Right atrium auricular region (tissue), 2 donors: ENCODE data around the gene SREK1IP1. TPM values are rescaled to one million over a fixed set of nuclear protein-coding genes. Genes with fewer than 3 reads are reported as not detected.

Experiments
- DNase-seq: peaks from one replicate; pipeline ENCODE4 v3.0.0-alpha.2; 2019; ENCODE audit warnings: low spot score
- H3K27ac ChIP-seq, 2 donors: fragments of 200-600 bp; sonication (generic); 1 replicate in 1 of 2; 2 replicates in 1 of 2; pipeline ENCODE4 v1.5.1; 2016 to 2019
- H3K27me3 ChIP-seq, 2 donors: fragments of 200-600 bp; sonication (generic); one replicate each; pipeline versions ENCODE4 v1.5.1 to v1.6.0; 2017 to 2019
- H3K36me3 ChIP-seq: fragments of 200-600 bp; sonication (generic); one replicate; pipeline ENCODE4 v1.5.1; 2016
- H3K4me1 ChIP-seq, 2 donors: fragments of 200-600 bp; sonication (generic); one replicate each; pipeline versions ENCODE4 v1.5.1 to v1.6.0; 2017 to 2019
- H3K4me3 ChIP-seq, 2 donors: fragments of 200-600 bp; sonication (generic); 1 replicate in 1 of 2; 2 replicates in 1 of 2; pipeline ENCODE4 v1.5.1; 2017 to 2019; ENCODE audit warnings: mild to moderate bottlenecking in 1 of 2, moderate library complexity in 1 of 2
- H3K9me3 ChIP-seq, 2 donors: fragments of 200-600 bp; sonication (generic); one replicate each; pipeline ENCODE4 v1.5.1; 2019
- total RNA-seq, 2 donors: library from RNA; depleted of rRNA; stranded (reverse); fragments of >200 nt; gene quantifications; one replicate each; pipeline ENCODE4 v1.1.0, GENCODE V29; 2016
- TF ChIP-seq, protein P1 (sequence below), 2 donors: fragments of 200-600 bp; sonication (generic); IDR thresholded peaks; one replicate each; pipeline ENCODE4 v1.5.1; 2019; ENCODE audit warnings: antibody characterized with exemption in 2 of 2

Gene SREK1IP1
- total RNA-seq, 2 donors from 2014 or later = 4.4 to 4.6 TPM

DNA sequence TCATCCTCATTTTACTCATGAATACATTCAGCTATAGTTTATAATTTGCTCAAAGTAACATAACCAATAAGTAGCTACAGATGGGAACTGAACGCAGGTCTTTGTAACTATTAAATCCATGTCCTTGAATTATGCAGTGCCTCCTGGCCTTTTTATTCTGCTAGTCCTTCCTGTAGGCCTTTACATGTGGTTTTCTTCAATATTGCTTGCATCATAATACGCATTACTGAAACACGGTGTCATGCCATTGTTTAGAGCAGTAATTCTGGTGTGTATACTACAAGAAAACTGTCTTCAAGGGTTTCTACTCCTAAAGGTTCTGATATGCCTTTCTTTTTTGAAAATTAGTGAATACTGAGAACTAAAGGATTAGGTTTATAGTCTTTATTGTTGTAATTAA, 21.0 kb upstream of the SREK1IP1 start:
- Histone ChIP-seq H3K27me3 (no peaks in the 10 kb centered on the region), H3K4me1 (no peaks in the 10 kb centered on the region), H3K36me3 (no peaks in the 10 kb centered on the region), H3K4me3 (no peak overlapping the region), H3K27ac (no peak overlapping the region), H3K9me3 (no peaks in the 10 kb centered on the region)
- DNase-seq = no peak
- TF ChIP-seq, protein P1, sequence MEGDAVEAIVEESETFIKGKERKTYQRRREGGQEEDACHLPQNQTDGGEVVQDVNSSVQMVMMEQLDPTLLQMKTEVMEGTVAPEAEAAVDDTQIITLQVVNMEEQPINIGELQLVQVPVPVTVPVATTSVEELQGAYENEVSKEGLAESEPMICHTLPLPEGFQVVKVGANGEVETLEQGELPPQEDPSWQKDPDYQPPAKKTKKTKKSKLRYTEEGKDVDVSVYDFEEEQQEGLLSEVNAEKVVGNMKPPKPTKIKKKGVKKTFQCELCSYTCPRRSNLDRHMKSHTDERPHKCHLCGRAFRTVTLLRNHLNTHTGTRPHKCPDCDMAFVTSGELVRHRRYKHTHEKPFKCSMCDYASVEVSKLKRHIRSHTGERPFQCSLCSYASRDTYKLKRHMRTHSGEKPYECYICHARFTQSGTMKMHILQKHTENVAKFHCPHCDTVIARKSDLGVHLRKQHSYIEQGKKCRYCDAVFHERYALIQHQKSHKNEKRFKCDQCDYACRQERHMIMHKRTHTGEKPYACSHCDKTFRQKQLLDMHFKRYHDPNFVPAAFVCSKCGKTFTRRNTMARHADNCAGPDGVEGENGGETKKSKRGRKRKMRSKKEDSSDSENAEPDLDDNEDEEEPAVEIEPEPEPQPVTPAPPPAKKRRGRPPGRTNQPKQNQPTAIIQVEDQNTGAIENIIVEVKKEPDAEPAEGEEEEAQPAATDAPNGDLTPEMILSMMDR (IDR thresholded peaks at IDR 0.05) = no peak

DNA sequence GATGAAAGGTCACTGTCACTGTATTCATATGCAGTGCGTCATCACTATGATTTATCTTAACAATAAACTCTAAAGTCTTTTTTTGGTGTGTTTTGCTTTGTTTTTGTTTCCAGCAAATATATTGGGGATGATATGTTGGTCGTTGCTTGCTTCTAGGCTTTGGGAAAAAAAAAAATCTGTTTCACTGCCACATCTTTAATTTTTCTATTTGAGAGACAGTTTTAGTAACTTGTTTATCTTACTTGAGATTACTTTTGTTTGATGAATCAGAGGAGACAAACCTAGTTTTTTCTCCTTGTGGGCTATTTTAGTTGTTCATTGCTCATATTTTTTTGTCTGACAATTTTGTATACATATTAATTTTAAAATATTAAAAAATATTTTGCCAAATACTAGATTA, 19.7 kb upstream of the SREK1IP1 start:
- H3K9me3 ChIP-seq = no peaks in the 10 kb centered on the region
- H3K4me3 ChIP-seq = no peak overlapping the region
- DNase-seq = no peak

DNA sequence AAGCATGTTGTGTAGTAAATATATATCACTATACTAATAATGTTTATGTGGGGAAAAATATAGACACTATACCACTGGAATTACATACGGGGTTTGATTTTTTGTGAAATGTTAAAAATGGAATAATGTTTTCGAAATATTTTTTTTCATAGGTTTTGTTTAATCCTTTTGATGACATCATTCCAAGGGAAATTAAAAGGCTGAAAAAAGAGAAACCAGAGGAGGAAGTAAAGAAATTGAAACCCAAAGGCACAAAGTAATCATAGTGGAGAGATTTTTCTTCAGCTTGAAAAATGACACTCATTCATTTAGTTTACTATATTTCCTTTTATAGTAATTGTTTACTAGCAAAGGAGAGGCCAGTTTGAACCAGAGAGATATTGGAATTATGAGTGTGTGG, 17.9 kb upstream of the SREK1IP1 start:
- no peaks in the 10 kb centered on the region for H3K9me3 ChIP-seq
- H3K36me3 ChIP-seq = no peaks in the 10 kb centered on the region
- no peak overlapping the region for H3K27ac ChIP-seq
- TF ChIP-seq, protein P1 (IDR thresholded peaks at IDR 0.05) = no peak
- no peaks in the 10 kb centered on the region for H3K4me1 ChIP-seq
- H3K27me3 ChIP-seq = no peaks in the 10 kb centered on the region
- DNase-seq = no peak
- no peak overlapping the region for H3K4me3 ChIP-seq

More for the DNA sequence above, 19.7 kb upstream of the SREK1IP1 start:
- Histone ChIP-seq H3K27me3 (no peaks in the 10 kb centered on the region), H3K4me1 (no peaks in the 10 kb centered on the region), H3K27ac (no peak overlapping the region), H3K36me3 (no peaks in the 10 kb centered on the region)
- TF ChIP-seq, protein P1 (IDR thresholded peaks at IDR 0.05) = no peak

DNA sequence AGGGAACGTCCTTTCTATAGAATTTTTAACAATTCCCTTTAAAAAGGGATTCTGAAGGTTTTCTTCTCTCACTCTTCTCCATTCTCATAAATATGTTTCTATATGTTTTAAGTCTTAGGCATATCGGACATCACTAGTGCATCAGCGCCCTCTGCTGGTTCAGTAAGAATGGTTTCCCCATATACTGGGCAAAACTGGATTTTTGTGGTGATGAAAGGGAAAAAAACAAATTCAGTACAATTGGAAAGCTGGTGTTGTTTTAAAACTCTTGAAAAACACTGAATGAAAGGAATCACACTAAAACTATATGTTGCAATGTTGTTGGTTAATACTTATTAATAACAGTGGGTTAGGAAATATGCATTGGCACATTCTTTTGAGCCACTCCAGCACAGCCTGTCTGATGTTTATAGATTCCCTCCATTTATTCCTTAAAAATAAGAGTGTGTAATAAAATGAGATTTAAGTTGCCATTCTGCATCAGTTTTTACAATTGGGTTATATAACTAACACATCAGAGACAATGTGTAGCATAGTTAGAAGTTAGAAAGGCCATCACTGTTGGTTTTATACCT, 16.0 kb upstream of the SREK1IP1 start:
- Histone ChIP-seq H3K36me3 (no peaks in the 10 kb centered on the region), H3K4me1 (no peaks in the 10 kb centered on the region)
- TF ChIP-seq, protein P1 (IDR thresholded peaks at IDR 0.05) = peak; percentile 75 to 86

DNA sequence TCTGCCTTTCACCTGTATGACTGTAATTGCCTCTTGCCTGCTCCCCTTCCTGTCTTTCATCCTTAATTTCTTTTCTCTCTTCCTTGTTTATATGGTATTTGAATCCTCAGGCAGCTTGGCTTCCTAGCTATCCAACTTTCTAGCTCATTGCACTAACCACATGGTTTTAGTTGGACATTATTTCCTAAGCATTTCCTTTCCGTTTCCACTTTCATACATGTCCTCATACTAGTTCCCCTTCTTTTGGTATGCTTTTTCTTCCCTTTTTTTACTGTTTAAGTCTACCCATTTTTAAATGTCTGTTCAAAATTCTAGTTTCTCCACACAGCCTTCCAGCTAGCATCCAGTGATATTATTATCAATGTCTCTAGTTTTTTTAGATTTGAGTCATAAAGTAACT, 6.8 kb upstream of the SREK1IP1 start:
- Histone ChIP-seq H3K36me3 (no peaks in the 10 kb centered on the region), H3K4me1 (peaks cover 0 to 3% of the 10 kb centered on the region in 2 donors), H3K27ac (no peak overlapping the region), H3K27me3 (no peaks in the 10 kb centered on the region), H3K9me3 (no peaks in the 10 kb centered on the region), H3K4me3 (no peak overlapping the region)
- TF ChIP-seq, protein P1 (IDR thresholded peaks at IDR 0.05) = no peak
- DNase-seq = no peak

More for the DNA sequence above, 16.0 kb upstream of the SREK1IP1 start:
- Histone ChIP-seq H3K4me3 (no peak overlapping the region), H3K27me3 (no peaks in the 10 kb centered on the region), H3K9me3 (no peaks in the 10 kb centered on the region), H3K27ac (no peak overlapping the region)
- DNase-seq = peak; percentile 67

DNA sequence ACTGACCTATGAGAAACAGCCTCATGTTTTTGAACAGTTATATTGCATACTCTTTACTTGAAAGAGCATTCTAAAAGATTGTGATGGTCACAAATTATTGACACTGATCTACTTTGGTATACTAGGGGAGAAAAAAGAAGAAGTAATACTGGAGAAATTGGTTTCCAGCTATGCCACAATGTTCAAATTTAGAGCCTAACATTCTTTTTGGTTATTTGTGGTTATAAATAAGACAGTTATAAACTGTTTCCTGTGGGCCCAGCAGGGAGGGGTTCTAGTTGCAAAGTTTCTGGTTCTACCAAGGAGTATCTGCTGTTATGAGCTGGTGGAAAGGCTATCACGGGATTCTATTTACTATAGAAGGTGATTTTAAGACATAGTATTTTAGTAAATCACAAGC, 5.0 kb upstream of the SREK1IP1 start:
- TF ChIP-seq, protein P1 (IDR thresholded peaks at IDR 0.05) = no peak
- H3K9me3 ChIP-seq = no peaks in the 10 kb centered on the region
- no peaks in the 10 kb centered on the region for H3K36me3 ChIP-seq
- no peaks in the 10 kb centered on the region for H3K27me3 ChIP-seq
- peaks cover 0 to 15% of the 10 kb centered on the region in 2 donors for H3K4me1 ChIP-seq
- no peak overlapping the region for H3K4me3 ChIP-seq
- DNase-seq = no peak
- H3K27ac ChIP-seq = no peak overlapping the region
